Psoas muscle (tissue), 8 donors: ENCODE data around the gene OLFML2B. TPM values are rescaled to one million over a fixed set of nuclear protein-coding genes. Genes with fewer than 3 reads are reported as not detected.

ENCODE experiments used
- ATAC-seq, 4 donors: fragments of 200-7000 bp; cut with Tn5 transposase; one replicate each; pipeline ENCODE4 v1.9.1; 2020; ENCODE audit warnings: moderate library complexity in 3 of 4, mild to moderate bottlenecking in 2 of 4
- DNase-seq, 2 donors: peaks; one replicate each; pipeline ENCODE4 v3.0.0-alpha.2; 2020
- H3K27ac ChIP-seq: fragments of 200-600 bp; one replicate; pipeline ENCODE4 v1.8.0; 2022
- H3K27me3 ChIP-seq, 3 donors: fragments of 200-600 bp in 1 of 3; one replicate each; pipeline versions ENCODE4 v1.6.1 to v1.8.0; 2013 to 2022; ENCODE audit warnings: low read length in 2 of 3, mild to moderate bottlenecking in 2 of 3, moderate library complexity in 1 of 3; ENCODE audit not compliant: insufficient read depth in 3 of 3
- H3K36me3 ChIP-seq, 2 donors: fragments of 200-600 bp in 1 of 2; one replicate each; pipeline versions ENCODE4 v1.6.1 to v1.8.0; 2013 to 2022; ENCODE audit warnings: low read depth in 1 of 2, mild to moderate bottlenecking in 1 of 2, moderate library complexity in 1 of 2; ENCODE audit not compliant: insufficient read depth in 1 of 2
- H3K4me1 ChIP-seq: fragments of 200-600 bp; one replicate; pipeline ENCODE4 v1.8.0; 2022
- H3K4me3 ChIP-seq: fragments of 200-600 bp; one replicate; pipeline ENCODE4 v1.8.0; 2022; ENCODE audit warnings: mild to moderate bottlenecking
- H3K9me3 ChIP-seq: fragments of 200-600 bp; one replicate; pipeline ENCODE4 v1.8.0; 2022
- CTCF ChIP-seq: fragments of 200-600 bp; IDR thresholded peaks from one replicate; pipeline ENCODE4 v1.8.0; 2022; ENCODE audit warnings: antibody characterized with exemption
- WGBS, 3 donors: extraction: QIAGEN DNeasy Blood & Tissue Kit; methylation state at CpG; one replicate each; pipeline versions ENCODE4 v1.1.6 to v1.1.7; 2013; 5-methylcytosine and 5-hydroxymethylcytosine counted together
- intact Hi-C, 2 donors: fragments of 100-400 bp; cut with DNase I; formaldehyde crosslinking; loops; one replicate each; pipeline versions ENCODE4 v1.11.0 to v1.14.2; 2022
- polyA plus RNA-seq, 3 donors: library from polyadenylated mRNA; stranded (reverse); fragments of 200-250 nt; gene quantifications; one replicate each; pipeline ENCODE4 v1.2.3, GENCODE V29; 2013
- total RNA-seq, 4 donors: library from RNA; stranded (reverse); fragmentation: NEBNext Ultra II Directional in 2 of 4; extraction: Animal tissue kit (Norgen Biotek cat#: 25700) in 2 of 4; gene quantifications; one replicate each; pipeline versions ENCODE4 v1.2.1 to v1.2.4, GENCODE V29; 2021 to 2023
- donor health status: healthy with polysubstance abuse.
- donor health status: DM: no; HTN: no; CAD: no; lungs with moderate emphysema.
- donor health status: Bipolar disorder and iron deficiency.
- donor health status: healthy.
- donor health status: DM: yes; HTN: yes; CAD: no.
- donor health status: DM: no; HTN: no; CAD: no.
- donor health status: DM: no; HTN: no; CAD: no.
- donor health status: DM: yes; HTN: yes; CAD: no.

Gene OLFML2B
- total and polyA plus RNA-seq, 7 donors, result 1.4 to 9.5 (median 3.8) TPM

- 86 to 88% (median 88%) methylated on average over 8 of the region's 8 CpGs for WGBS, 3 donors
- no peak for TF ChIP-seq CTCF
- ATAC-seq, result no peak
Observed at GRCh38 chr1:161941726-161942436, 81.8 kb downstream of the OLFML2B start.

GRCh38 chr1:161940866-161941591, 82.6 kb downstream of the OLFML2B start:
- H3K9me3 ChIP-seq, result no peaks in the 10 kb centered on the region
- DNase-seq (no peak), ATAC-seq (no peak)
- no peak for TF ChIP-seq CTCF
- H3K27ac ChIP-seq, result no peak overlapping the region
- H3K36me3 ChIP-seq, result peaks cover 0 to 35% of the 10 kb centered on the region in 2 donors
- 68 to 80% (median 70%) methylated on average over 3 of the region's 3 CpGs for WGBS, 3 donors
- no peaks in the 10 kb centered on the region for H3K27me3 ChIP-seq
- no peak overlapping the region for H3K4me3 ChIP-seq
- intact Hi-C loops, result no loop called here
- peaks cover 4% of the 10 kb centered on the region for H3K4me1 ChIP-seq

More at GRCh38 chr1:161941726-161942436, 81.8 kb downstream of the OLFML2B start:
- Histone ChIP-seq H3K27me3 (no peaks in the 10 kb centered on the region), H3K9me3 (no peaks in the 10 kb centered on the region), H3K4me1 (peaks cover 5% of the 10 kb centered on the region), H3K36me3 (peaks cover 0 to 31% of the 10 kb centered on the region in 2 donors), H3K4me3 (no peak overlapping the region), H3K27ac (no peak overlapping the region)
- intact Hi-C loops, result no loop called here
- no peak for DNase-seq

GRCh38 chr1:161936786-161937185, 86.9 kb downstream of the OLFML2B start:
- H3K9me3 ChIP-seq, result no peaks in the 10 kb centered on the region
- no peak for TF ChIP-seq CTCF
- H3K4me1 ChIP-seq, result no peaks in the 10 kb centered on the region
- no peak for DNase-seq
- peaks cover 0 to 23% of the 10 kb centered on the region in 2 donors for H3K36me3 ChIP-seq
- no peaks in the 10 kb centered on the region for H3K27me3 ChIP-seq
- H3K27ac ChIP-seq, result no peak overlapping the region
- WGBS, 3 donors, result 94 to 100% (median 95%) methylated on average over 2 of the region's 2 CpGs
- no peak overlapping the region for H3K4me3 ChIP-seq
- intact Hi-C loops, result no loop called here
- ATAC-seq, result no peak

- H3K4me3 ChIP-seq, result no peak overlapping the region
- no peak for ATAC-seq
- DNase-seq, result no peak
- H3K9me3 ChIP-seq, result no peaks in the 10 kb centered on the region
- H3K36me3 ChIP-seq, result peaks cover 0 to 20% of the 10 kb centered on the region in 2 donors
- H3K27ac ChIP-seq, result no peak overlapping the region
- H3K4me1 ChIP-seq, result peaks cover 2% of the 10 kb centered on the region
- intact Hi-C loops, result no loop called here
- WGBS, 3 donors, result 98 to 100% (median 100%) methylated on average over 1 of the region's 1 CpG
- no peaks in the 10 kb centered on the region for H3K27me3 ChIP-seq
- no peak for TF ChIP-seq CTCF
Observed at GRCh38 chr1:161935264-161935663, 88.4 kb downstream of the OLFML2B start.
